ENCODE data around the gene FARS2.

Gene FARS2

GRCh38 chr6:5331845-5332442 lies 70.6 kb downstream of the FARS2 start:
- no peak for DNase-seq

GRCh38 chr6:5333658-5334057 lies 72.3 kb downstream of the FARS2 start:
- no peak for DNase-seq

GRCh38 chr6:5334341-5334740 lies 73.0 kb downstream of the FARS2 start:
- no peak for DNase-seq

GRCh38 chr6:5335020-5335419 lies 73.7 kb downstream of the FARS2 start:
- DNase-seq, result no peak

- no peak for DNase-seq
Measured at GRCh38 chr6:5337573-5337972, 76.3 kb downstream of the FARS2 start.

GRCh38 chr6:5338177-5338960 lies 77.1 kb downstream of the FARS2 start:
- DNase-seq, result no peak

- no peak for DNase-seq
Measured at GRCh38 chr6:5339786-5340185, 78.5 kb downstream of the FARS2 start.

- DNase-seq, result no peak
Measured at GRCh38 chr6:5341845-5342244, 80.5 kb downstream of the FARS2 start.

- DNase-seq, result no peak
Measured at GRCh38 chr6:5343998-5344397, 82.7 kb downstream of the FARS2 start.

GRCh38 chr6:5345324-5345723 lies 84.0 kb downstream of the FARS2 start:
- no peak for DNase-seq

- DNase-seq, result no peak
Measured at GRCh38 chr6:5351552-5352210, 90.4 kb downstream of the FARS2 start.

GRCh38 chr6:5353971-5354370 lies 92.7 kb downstream of the FARS2 start:
- no peak for DNase-seq

GRCh38 chr6:5357486-5357885 lies 96.2 kb downstream of the FARS2 start:
- DNase-seq, result no peak

- DNase-seq, result no peak
Measured at GRCh38 chr6:5359417-5359816, 98.1 kb downstream of the FARS2 start.

- no peak for DNase-seq
Measured at GRCh38 chr6:5361396-5361795, 100.1 kb downstream of the FARS2 start.

GRCh38 chr6:5365436-5366195 lies 104.3 kb downstream of the FARS2 start:
- DNase-seq, result no peak

GRCh38 chr6:5366941-5367340 lies 105.6 kb downstream of the FARS2 start:
- DNase-seq, result no peak

- DNase-seq, result no peak
Measured at GRCh38 chr6:5367510-5367909, 106.2 kb downstream of the FARS2 start.

GRCh38 chr6:5373430-5373829 lies 112.1 kb downstream of the FARS2 start:
- DNase-seq, result no peak

GRCh38 chr6:5378331-5378730 lies 117.0 kb downstream of the FARS2 start:
- DNase-seq, result no peak

GRCh38 chr6:5379647-5380242 lies 118.4 kb downstream of the FARS2 start:
- no peak for DNase-seq

GRCh38 chr6:5383856-5384255 lies 122.5 kb downstream of the FARS2 start:
- no peak for DNase-seq

- no peak for DNase-seq
Measured at GRCh38 chr6:5384276-5384675, 123.0 kb downstream of the FARS2 start.

All from left hindlimb (tissue), 1 donor.